SIG-M5 treated with dmso at 0.1 percent for 504 hours (cell line): ENCODE results near the gene MTRF1L.
"Not testable (repeated sequence)": the region's sequence is repeated elsewhere in the genome, so short reads cannot be mapped to it uniquely, and the experiment has no call there.

Source experiments
- DNase-seq: peaks from one replicate; lab custom pipeline; 2025; ENCODE audit not compliant: unreplicated experiment; lab: John Stamatoyannopoulos, UW

Gene MTRF1L

GRCh38 chr6:153012856-153013255, 10.3 kb upstream of the MTRF1L start:
- DNase-seq, result no peak

- no peak for DNase-seq
Observed at GRCh38 chr6:153003366-153003690, 819 bp upstream of the MTRF1L start.

GRCh38 chr6:153001767-153002612, 519 bp downstream of the MTRF1L start:
- DNase-seq, result no peak

- DNase-seq, result not testable (repeated sequence)
Observed at GRCh38 chr6:153000790-153001189, 1.7 kb downstream of the MTRF1L start.

GRCh38 chr6:153000243-153000642, 2.3 kb downstream of the MTRF1L start:
- DNase-seq, result no peak

GRCh38 chr6:152999538-152999937, 3.0 kb downstream of the MTRF1L start:
- not testable (repeated sequence) for DNase-seq

- no peak for DNase-seq
Observed at GRCh38 chr6:152993847-152994246, 8.7 kb downstream of the MTRF1L start.

GRCh38 chr6:152993431-152993830, 9.1 kb downstream of the MTRF1L start:
- DNase-seq, result peak; percentile 37

GRCh38 chr6:152986978-152987377, 15.5 kb downstream of the MTRF1L start:
- DNase-seq, result no peak

GRCh38 chr6:152985300-152985699, 17.2 kb downstream of the MTRF1L start:
- not testable (repeated sequence) for DNase-seq

- peak; percentile 62 for DNase-seq
Observed at GRCh38 chr6:152984513-152984872, 18.0 kb downstream of the MTRF1L start.

GRCh38 chr6:152983637-152984512, 18.6 kb downstream of the MTRF1L start:
- peak; percentile 71 for DNase-seq

- DNase-seq, result peak; percentile 92
Observed at GRCh38 chr6:152982904-152983636, 19.4 kb downstream of the MTRF1L start, which contains the start of gene FBXO5. Gene FBXO5 (minus strand): TSS chr6:152983041. CDS start chr6:152982959, 82 bp downstream.

GRCh38 chr6:152981989-152982903, 20.3 kb downstream of the MTRF1L start:
- no peak for DNase-seq

- DNase-seq, result no peak
Observed at GRCh38 chr6:152981219-152981618, 21.3 kb downstream of the MTRF1L start.

GRCh38 chr6:152980656-152981055, 21.9 kb downstream of the MTRF1L start:
- no peak for DNase-seq

GRCh38 chr6:152979116-152979515, 23.4 kb downstream of the MTRF1L start:
- DNase-seq, result no peak

GRCh38 chr6:152978058-152978457, 24.5 kb downstream of the MTRF1L start:
- no peak for DNase-seq

GRCh38 chr6:152977556-152977955, 25.0 kb downstream of the MTRF1L start:
- no peak for DNase-seq

GRCh38 chr6:152976749-152977148, 25.8 kb downstream of the MTRF1L start:
- peak; percentile 60 for DNase-seq
